HCT116 (cell line): ENCODE results near the gene GRK1.

Experiments used
- CTCF ChIP-seq, 3 experiments: fragments of 200-600 bp in 1 of 3; sonication (generic) in 1 of 3; IDR thresholded peaks in 2 of 3; conservative IDR thresholded peaks in 1 of 3; 2 replicates each; pipeline ENCODE4 v1.5.1; 2012 to 2017; ENCODE audit warnings: low read depth in 2 of 3, low read length in 2 of 3, antibody characterized with exemption in 1 of 3, borderline replicate concordance in 1 of 3, control low read depth in 1 of 3, mild to moderate bottlenecking in 1 of 3, mixed read lengths in 1 of 3, mixed run types in 1 of 3, moderate library complexity in 1 of 3; ENCODE audit not compliant: insufficient read depth in 1 of 3
- EGR1 ChIP-seq: IDR thresholded peaks from 2 replicates; pipeline ENCODE4 v1.6.1; 2012; ENCODE audit warnings: low read depth
- EZH2phosphoT487 ChIP-seq: fragments of 200-600 bp; IDR thresholded peaks from 2 replicates; pipeline ENCODE4 v1.6.1; 2018; ENCODE audit warnings: antibody characterized with exemption, borderline replicate concordance
- REST ChIP-seq: IDR thresholded peaks from 2 replicates; pipeline ENCODE4 v1.6.1; 2012; ENCODE audit warnings: low read depth

GRCh38 chr13:113745059-113745458, 78.0 kb downstream of the GRK1 start:
- TF ChIP-seq CTCF (IDR thresholded peaks at IDR 0.05 in 2 of 3, conservative IDR thresholded peaks at IDR 0.05 in 1 of 3; ENCODE audit: borderline replicate concordance in 1 of 3, insufficient read depth in 1 of 3, low read depth in 2 of 3, low read length in 2 of 3) (no peak), REST (no peak), EGR1 (no peak), EZH2phosphoT487 (no peak)
